ENCODE results near the gene FTO. TPM values are rescaled to one million over a fixed set of nuclear protein-coding genes. Genes with fewer than 3 reads are reported as not detected.

FTO gene
- total RNA-seq, 1 donor from 2014 or later: 70.5 TPM

DNA sequence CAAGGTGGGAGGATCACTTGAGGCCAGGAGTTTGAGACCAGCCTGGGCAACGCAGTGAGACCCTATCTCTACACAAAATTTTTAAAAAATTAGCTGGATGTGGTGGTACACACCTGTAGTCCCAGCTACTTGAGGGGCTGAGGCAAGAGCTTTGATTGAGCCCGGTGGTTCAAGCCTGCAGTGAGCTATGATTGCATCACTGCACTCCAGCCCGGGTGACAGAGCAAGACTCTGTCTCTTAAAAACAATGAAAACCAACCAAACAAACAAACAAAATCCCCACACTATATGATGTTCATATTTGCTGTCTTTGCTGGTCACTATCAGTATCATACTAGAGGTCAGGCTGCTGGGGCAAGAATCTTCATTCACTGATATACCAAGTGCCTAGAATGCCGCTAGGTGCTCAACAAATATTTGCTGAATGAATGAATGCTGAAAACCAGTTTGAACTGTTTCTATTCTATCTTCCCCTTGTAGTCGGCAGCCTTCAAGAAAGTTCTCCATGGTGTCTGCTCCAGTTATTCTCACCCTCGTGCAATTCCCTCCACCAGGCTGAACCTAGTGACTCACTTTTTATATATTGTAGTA is 455.6 kb downstream of the FTO start:
- Histone ChIP-seq H3K27me3 (no peaks in the 10 kb centered on the region), H3K4me1 (no peaks in the 10 kb centered on the region), H3K9me3 (no peaks in the 10 kb centered on the region), H3K4me3 (no peak overlapping the region), H3K27ac (no peak overlapping the region), H3K36me3 (no peaks in the 10 kb centered on the region)
- TF ChIP-seq POLR2A (IDR thresholded peaks at IDR 0.05) (no peak), CTCF (IDR thresholded peaks at IDR 0.05) (no peak), POLR2AphosphoS5 (IDR thresholded peaks at IDR 0.05; ENCODE audit: insufficient read depth in 1 of 2, low read depth in 1 of 2) (no peak)
- intact Hi-C loops (cut with DNase I): no loop called here
- no peak for DNase-seq (ENCODE audit: extremely low spot score in 2 of 2)

GRCh38 chr16:54160252-54160860 is 456.4 kb downstream of the FTO start:
- no peak for TF ChIP-seq CTCF (IDR thresholded peaks at IDR 0.05)
- TF ChIP-seq POLR2AphosphoS5 (IDR thresholded peaks at IDR 0.05; ENCODE audit: insufficient read depth in 1 of 2, low read depth in 1 of 2): no peak
- no peak for TF ChIP-seq POLR2A (IDR thresholded peaks at IDR 0.05)
- Histone ChIP-seq H3K4me1 (no peaks in the 10 kb centered on the region), H3K9me3 (no peaks in the 10 kb centered on the region), H3K27ac (no peak overlapping the region), H3K27me3 (no peaks in the 10 kb centered on the region), H3K4me3 (no peak overlapping the region), H3K36me3 (no peaks in the 10 kb centered on the region)
- intact Hi-C loops (cut with DNase I): no loop called here
- DNase-seq (ENCODE audit: extremely low spot score in 2 of 2): no peak

- H3K36me3 ChIP-seq: no peaks in the 10 kb centered on the region
- H3K27ac ChIP-seq: no peak overlapping the region
- no peaks in the 10 kb centered on the region for H3K4me1 ChIP-seq
- DNase-seq (ENCODE audit: extremely low spot score in 2 of 2): no peak
- H3K9me3 ChIP-seq: no peaks in the 10 kb centered on the region
- H3K27me3 ChIP-seq: no peaks in the 10 kb centered on the region
- TF ChIP-seq POLR2A (IDR thresholded peaks at IDR 0.05) (no peak), POLR2AphosphoS5 (IDR thresholded peaks at IDR 0.05; ENCODE audit: insufficient read depth in 1 of 2, low read depth in 1 of 2) (no peak), CTCF (IDR thresholded peaks at IDR 0.05) (no peak)
- no peak overlapping the region for H3K4me3 ChIP-seq
- intact Hi-C loops (cut with DNase I): no loop called here
These were observed 457.3 kb downstream of the FTO start for GRCh38 chr16:54160939-54161897.

GRCh38 chr16:54163197-54163843 is 459.4 kb downstream of the FTO start:
- Histone ChIP-seq H3K4me3 (no peak overlapping the region), H3K4me1 (no peaks in the 10 kb centered on the region), H3K27me3 (no peaks in the 10 kb centered on the region), H3K27ac (no peak overlapping the region), H3K36me3 (no peaks in the 10 kb centered on the region), H3K9me3 (no peaks in the 10 kb centered on the region)
- intact Hi-C loops (cut with DNase I): no loop called here
- TF ChIP-seq CTCF (IDR thresholded peaks at IDR 0.05): no peak
- TF ChIP-seq POLR2A (IDR thresholded peaks at IDR 0.05): no peak
- no peak for TF ChIP-seq POLR2AphosphoS5 (IDR thresholded peaks at IDR 0.05; ENCODE audit: insufficient read depth in 1 of 2, low read depth in 1 of 2)
- DNase-seq (ENCODE audit: extremely low spot score in 2 of 2): no peak
